Mucosa of descending colon (tissue), 3 donors: ENCODE results near the gene CDC25B. TPM values are rescaled to one million over a fixed set of nuclear protein-coding genes. Genes with fewer than 3 reads are reported as not detected.

Experiments used
- ATAC-seq: fragments of 200-7000 bp; cut with Tn5 transposase; one replicate; pipeline ENCODE4 v1.9.1; 2020; ENCODE audit warnings: mild to moderate bottlenecking, moderate library complexity
- DNase-seq, 3 donors: peaks; one replicate each; pipeline ENCODE4 v3.0.0-alpha.2; 2020
- H3K36me3 ChIP-seq: fragments of 200-600 bp; one replicate; pipeline ENCODE4 v1.8.0; 2021; ENCODE audit warnings: low read depth, mild to moderate bottlenecking
- H3K4me1 ChIP-seq: fragments of 200-600 bp; one replicate; pipeline ENCODE4 v1.8.0; 2021; ENCODE audit warnings: low read depth, mild to moderate bottlenecking
- H3K4me3 ChIP-seq: fragments of 200-600 bp; one replicate; pipeline ENCODE4 v1.8.0; 2021; ENCODE audit warnings: mild to moderate bottlenecking
- H3K9me3 ChIP-seq: fragments of 200-600 bp; one replicate; pipeline ENCODE4 v1.8.0; 2021; ENCODE audit warnings: mild to moderate bottlenecking
- intact Hi-C, 2 donors: fragments of 100-400 bp; cut with DNase I in 1 of 2; cut with micrococcal nuclease in 1 of 2; formaldehyde crosslinking; loops; one replicate each; pipeline versions ENCODE4 v1.11.0 to v1.11.1; 2022; cut with DNase I, micrococcal nuclease
- total RNA-seq, 3 donors: library from RNA; stranded (reverse); fragmentation: NEBNext Ultra II Directional in 2 of 3; extraction: Animal tissue kit (Norgen Biotek cat#: 25700) in 2 of 3; gene quantifications; one replicate each; pipeline versions ENCODE4 v1.2.1 to v1.2.4, GENCODE V29; 2021 to 2023
- TF ChIP-seq, protein P1 (sequence below): fragments of 200-600 bp; IDR thresholded peaks from one replicate; pipeline ENCODE4 v1.8.0; 2022; ENCODE audit warnings: antibody characterized with exemption, mild to moderate bottlenecking
- donor health status: DM: no; HTN: no; CAD: no; lungs with moderate emphysema.
- donor health status: DM: no; HTN: no; CAD: no.
- donor health status: DM: no; HTN: yes; CAD: no.

CDC25B gene
- total RNA-seq, 3 donors from 2014 or later: 12.2 to 52.0 (median 38.4) TPM

DNA sequence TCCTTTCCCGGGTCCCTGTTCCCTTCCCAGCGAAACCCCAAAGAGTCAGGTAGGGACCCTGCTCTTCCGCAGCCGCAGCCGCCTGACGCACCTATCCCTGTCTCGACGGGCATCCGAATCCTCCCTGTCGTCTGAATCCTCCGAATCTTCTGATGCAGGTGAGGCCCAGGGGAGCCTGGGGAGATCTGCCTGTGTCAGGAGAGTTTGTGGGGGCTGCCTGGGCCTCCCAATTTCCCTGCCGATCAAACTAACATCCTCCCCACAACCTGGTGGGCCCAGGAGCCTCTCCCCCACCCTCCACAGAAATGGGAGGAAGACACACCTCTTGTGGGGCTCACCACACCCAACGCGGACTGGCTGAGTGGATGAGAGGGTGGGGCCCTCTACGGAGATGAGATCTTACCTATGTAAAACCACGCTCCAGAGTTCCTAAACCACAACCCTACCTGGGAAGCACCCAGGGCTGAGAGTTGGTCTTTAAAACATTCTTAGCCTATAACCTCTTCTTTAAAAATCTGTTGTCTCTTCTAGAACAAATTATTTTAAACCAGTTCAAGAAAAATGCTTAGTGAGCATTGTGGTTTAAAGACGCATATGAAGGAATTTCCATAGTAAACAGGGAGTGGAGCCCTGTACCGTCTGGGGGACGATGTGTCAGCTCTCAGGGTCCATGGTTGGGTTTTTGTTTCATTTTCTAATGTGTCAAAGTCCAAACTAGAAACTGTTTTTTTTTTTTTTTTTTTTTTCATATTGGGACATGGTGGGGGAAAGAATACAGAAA, 1.7 kb downstream of the CDC25B start:
- no peaks in the 10 kb centered on the region for H3K9me3 ChIP-seq
- intact Hi-C loops: no loop called here
- peak; percentile 59 to 81 (median 63) for DNase-seq
- peak; percentile 37 for ATAC-seq
- peaks cover 34% of the 10 kb centered on the region for H3K4me1 ChIP-seq
- TF ChIP-seq, protein P1, sequence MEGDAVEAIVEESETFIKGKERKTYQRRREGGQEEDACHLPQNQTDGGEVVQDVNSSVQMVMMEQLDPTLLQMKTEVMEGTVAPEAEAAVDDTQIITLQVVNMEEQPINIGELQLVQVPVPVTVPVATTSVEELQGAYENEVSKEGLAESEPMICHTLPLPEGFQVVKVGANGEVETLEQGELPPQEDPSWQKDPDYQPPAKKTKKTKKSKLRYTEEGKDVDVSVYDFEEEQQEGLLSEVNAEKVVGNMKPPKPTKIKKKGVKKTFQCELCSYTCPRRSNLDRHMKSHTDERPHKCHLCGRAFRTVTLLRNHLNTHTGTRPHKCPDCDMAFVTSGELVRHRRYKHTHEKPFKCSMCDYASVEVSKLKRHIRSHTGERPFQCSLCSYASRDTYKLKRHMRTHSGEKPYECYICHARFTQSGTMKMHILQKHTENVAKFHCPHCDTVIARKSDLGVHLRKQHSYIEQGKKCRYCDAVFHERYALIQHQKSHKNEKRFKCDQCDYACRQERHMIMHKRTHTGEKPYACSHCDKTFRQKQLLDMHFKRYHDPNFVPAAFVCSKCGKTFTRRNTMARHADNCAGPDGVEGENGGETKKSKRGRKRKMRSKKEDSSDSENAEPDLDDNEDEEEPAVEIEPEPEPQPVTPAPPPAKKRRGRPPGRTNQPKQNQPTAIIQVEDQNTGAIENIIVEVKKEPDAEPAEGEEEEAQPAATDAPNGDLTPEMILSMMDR: no peak
- H3K36me3 ChIP-seq: no peaks in the 10 kb centered on the region
- no peak overlapping the region for H3K4me3 ChIP-seq

DNA sequence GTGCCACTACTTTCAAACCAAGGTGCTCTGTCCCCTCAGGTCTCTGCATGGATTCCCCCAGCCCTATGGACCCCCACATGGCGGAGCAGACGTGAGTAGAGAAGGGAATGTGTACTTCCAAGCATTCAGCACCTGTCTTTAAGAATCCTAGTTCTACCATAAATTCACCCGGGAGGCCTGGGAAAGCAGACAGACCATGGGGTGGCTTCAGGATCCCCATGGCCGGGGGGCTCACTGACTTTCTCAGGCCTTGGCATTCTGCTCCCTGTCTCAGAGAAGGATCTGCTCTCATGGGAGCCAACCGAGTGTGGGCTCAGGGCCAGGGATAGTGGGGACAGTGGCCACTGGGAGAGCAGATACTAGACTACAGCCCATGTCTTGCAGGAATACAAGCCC, 2.3 kb downstream of the CDC25B start:
- Histone ChIP-seq H3K4me3 (no peak overlapping the region), H3K4me1 (peaks cover 34% of the 10 kb centered on the region), H3K9me3 (no peaks in the 10 kb centered on the region), H3K36me3 (no peaks in the 10 kb centered on the region)
- intact Hi-C loops: no loop called here
- ATAC-seq (no peak), DNase-seq (peak in 2 of 3 donors; percentile 33 to 52)
- TF ChIP-seq, protein P1: no peak

DNA sequence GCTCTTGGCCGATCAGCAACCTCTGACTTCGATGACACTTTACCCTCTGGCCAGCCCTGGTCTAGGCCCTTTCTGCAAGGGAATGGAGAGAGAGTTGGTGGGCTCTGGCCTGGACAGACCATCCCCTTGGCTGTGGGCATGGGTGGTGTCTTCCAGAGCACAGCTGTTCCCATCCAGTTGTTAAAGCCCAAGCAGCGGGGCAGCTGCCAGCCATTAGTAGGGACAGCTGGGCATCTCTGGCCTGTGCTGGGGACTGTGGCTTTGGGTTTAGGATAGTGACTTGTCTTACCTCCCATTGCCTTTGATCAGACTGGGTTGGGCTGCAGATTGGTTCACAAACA, 2.8 kb downstream of the CDC25B start:
- H3K4me3 ChIP-seq: no peak overlapping the region
- no peaks in the 10 kb centered on the region for H3K36me3 ChIP-seq
- ATAC-seq: no peak
- H3K9me3 ChIP-seq: no peaks in the 10 kb centered on the region
- intact Hi-C loops: no loop called here
- TF ChIP-seq, protein P1: no peak
- H3K4me1 ChIP-seq: peaks cover 34% of the 10 kb centered on the region
- DNase-seq: peak in 1 of 3 donors; percentile 39

DNA sequence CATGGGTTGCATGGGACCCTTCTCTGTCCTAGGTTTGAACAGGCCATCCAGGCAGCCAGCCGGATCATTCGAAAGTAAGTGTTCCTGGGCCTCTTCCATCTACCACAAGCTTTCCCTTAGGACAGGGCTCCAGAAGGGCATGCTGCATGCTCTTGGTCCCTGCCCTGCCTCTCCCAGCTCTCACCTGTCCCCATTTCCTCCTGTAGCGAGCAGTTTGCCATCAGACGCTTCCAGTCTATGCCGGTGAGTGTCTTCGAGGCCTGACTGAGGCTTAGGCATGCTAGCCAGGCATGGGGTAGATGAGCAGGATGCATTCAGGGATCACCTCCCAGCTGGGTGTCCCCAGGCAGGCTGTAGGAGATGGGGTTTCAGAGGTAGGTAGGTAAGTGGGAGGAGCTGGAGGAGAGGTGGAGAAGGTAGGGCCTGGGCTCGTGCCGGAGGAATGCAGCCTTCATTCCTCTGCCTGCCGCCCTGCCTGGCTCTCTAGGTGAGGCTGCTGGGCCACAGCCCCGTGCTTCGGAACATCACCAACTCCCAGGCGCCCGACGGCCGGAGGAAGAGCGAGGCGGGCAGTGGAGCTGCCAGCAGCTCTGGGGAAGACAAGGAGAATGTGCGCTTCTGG, 4.3 kb downstream of the CDC25B start:
- Histone ChIP-seq H3K4me1 (peaks cover 34% of the 10 kb centered on the region), H3K4me3 (no peak overlapping the region), H3K36me3 (no peaks in the 10 kb centered on the region), H3K9me3 (no peaks in the 10 kb centered on the region)
- peak in 1 of 3 donors; percentile 53 for DNase-seq
- intact Hi-C loops: no loop called here
- ATAC-seq: no peak
- TF ChIP-seq, protein P1: no peak

DNA sequence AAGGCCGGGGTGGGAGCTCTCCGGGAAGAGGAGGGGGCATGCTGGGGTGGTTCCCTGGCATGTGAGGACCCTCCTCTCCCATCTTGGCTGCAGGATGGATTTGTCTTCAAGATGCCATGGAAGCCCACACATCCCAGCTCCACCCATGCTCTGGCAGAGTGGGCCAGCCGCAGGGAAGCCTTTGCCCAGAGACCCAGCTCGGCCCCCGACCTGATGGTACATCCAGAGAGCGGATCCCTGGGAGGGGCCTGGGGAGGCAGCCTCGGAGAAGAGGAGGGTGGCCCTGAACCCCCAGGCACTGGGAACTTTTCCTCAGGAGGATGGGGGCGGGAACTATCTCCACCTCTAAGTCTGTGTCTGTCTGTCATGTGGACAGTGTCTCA, 4.8 kb downstream of the CDC25B start:
- peaks cover 35% of the 10 kb centered on the region for H3K4me1 ChIP-seq
- H3K36me3 ChIP-seq: no peaks in the 10 kb centered on the region
- intact Hi-C loops: no loop called here
- DNase-seq (peak in 1 of 3 donors; percentile 60), ATAC-seq (no peak)
- TF ChIP-seq, protein P1: no peak
- H3K9me3 ChIP-seq: no peaks in the 10 kb centered on the region
- no peak overlapping the region for H3K4me3 ChIP-seq
